Measurements from ENCODE around the gene SEMA3E. TPM values are rescaled to one million over a fixed set of nuclear protein-coding genes. Genes with fewer than 3 reads are reported as not detected.

Gene SEMA3E
- total and polyA plus RNA-seq, 4 donors = 1.0 to 23.5 (median 3.1) TPM

DNA sequence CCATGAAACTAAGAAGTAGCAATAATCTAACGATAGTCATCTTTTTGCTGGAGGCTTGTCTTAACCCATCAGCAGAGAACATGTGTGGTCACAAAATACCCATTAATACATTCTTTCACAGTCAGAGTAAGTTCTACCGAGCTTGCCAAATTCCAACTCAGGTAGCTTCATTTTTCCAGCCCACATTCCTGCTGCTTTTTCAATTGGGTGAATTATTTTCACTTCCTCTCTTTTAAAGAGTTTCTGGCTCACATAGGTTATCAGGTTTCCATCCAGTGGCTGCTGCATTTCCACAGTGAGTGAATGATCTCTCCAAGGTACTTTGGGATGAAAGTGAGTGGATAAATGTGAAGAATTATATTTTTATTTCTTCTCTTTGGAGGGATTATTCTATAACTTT lies 233.1 kb downstream of the SEMA3E start:
- Histone ChIP-seq H3K9ac (ENCODE audit: insufficient read depth in 1 of 2, low read length in 2 of 2) (no peak overlapping the region), H3K27ac (ENCODE audit: low read depth in 1 of 2, low read length in 1 of 2) (no peak overlapping the region), H3K36me3 (ENCODE audit: control insufficient read depth in 4 of 4, insufficient read depth in 4 of 4, low read length in 4 of 4) (no peaks in the 10 kb centered on the region), H3K9me3 (ENCODE audit: control insufficient read depth in 4 of 4, insufficient read depth in 3 of 4, low read length in 3 of 4) (no peaks in the 10 kb centered on the region), H3K4me3 (no peak overlapping the region), H3K4me1 (ENCODE audit: control insufficient read depth in 5 of 5, insufficient read depth in 5 of 5, low read length in 5 of 5) (peaks cover 0 to 19% (median 0%) of the 10 kb centered on the region in 5 donors), H3K27me3 (ENCODE audit: control insufficient read depth in 3 of 3, insufficient read depth in 3 of 3, low read length in 2 of 3) (no peaks in the 10 kb centered on the region)
- TF ChIP-seq, protein P1, sequence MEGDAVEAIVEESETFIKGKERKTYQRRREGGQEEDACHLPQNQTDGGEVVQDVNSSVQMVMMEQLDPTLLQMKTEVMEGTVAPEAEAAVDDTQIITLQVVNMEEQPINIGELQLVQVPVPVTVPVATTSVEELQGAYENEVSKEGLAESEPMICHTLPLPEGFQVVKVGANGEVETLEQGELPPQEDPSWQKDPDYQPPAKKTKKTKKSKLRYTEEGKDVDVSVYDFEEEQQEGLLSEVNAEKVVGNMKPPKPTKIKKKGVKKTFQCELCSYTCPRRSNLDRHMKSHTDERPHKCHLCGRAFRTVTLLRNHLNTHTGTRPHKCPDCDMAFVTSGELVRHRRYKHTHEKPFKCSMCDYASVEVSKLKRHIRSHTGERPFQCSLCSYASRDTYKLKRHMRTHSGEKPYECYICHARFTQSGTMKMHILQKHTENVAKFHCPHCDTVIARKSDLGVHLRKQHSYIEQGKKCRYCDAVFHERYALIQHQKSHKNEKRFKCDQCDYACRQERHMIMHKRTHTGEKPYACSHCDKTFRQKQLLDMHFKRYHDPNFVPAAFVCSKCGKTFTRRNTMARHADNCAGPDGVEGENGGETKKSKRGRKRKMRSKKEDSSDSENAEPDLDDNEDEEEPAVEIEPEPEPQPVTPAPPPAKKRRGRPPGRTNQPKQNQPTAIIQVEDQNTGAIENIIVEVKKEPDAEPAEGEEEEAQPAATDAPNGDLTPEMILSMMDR (IDR thresholded peaks at IDR 0.05; ENCODE audit: control extremely low read depth, extremely low read depth) = no peak
- 44 to 59% methylated on average over 2 of the region's 2 CpGs for WGBS, 2 donors
- peak in 2 of 3 donors; percentile 9 to 30 for DNase-seq
- ATAC-seq (ENCODE audit: insufficient read depth, low FRiP score) = no peak

DNA sequence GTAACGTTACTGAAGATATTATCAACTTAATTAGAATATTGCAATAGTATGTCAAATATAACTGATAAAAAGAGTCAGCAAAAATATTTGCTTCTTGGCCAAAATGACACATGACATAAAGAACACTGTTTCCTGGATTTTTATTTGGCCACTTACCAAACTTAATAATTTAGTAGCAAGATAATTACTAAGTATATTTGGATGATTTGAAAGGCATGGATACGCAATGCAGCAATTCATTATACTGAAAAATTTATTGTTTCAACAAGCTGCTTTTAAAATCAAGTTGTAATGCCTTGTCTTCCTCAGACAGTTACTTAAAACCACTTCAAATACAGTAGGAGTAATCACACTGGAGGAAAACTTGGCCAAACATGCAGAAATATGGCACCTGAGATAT lies 234.0 kb downstream of the SEMA3E start:
- Histone ChIP-seq H3K36me3 (ENCODE audit: control insufficient read depth in 4 of 4, insufficient read depth in 4 of 4, low read length in 4 of 4) (no peaks in the 10 kb centered on the region), H3K27ac (ENCODE audit: low read depth in 1 of 2, low read length in 1 of 2) (no peak overlapping the region), H3K9ac (ENCODE audit: insufficient read depth in 1 of 2, low read length in 2 of 2) (no peak overlapping the region), H3K4me1 (ENCODE audit: control insufficient read depth in 5 of 5, insufficient read depth in 5 of 5, low read length in 5 of 5) (peaks cover 0 to 19% (median 0%) of the 10 kb centered on the region in 5 donors), H3K4me3 (no peak overlapping the region), H3K9me3 (ENCODE audit: control insufficient read depth in 4 of 4, insufficient read depth in 3 of 4, low read length in 3 of 4) (no peaks in the 10 kb centered on the region), H3K27me3 (ENCODE audit: control insufficient read depth in 3 of 3, insufficient read depth in 3 of 3, low read length in 2 of 3) (no peaks in the 10 kb centered on the region)
- TF ChIP-seq, protein P1 (IDR thresholded peaks at IDR 0.05; ENCODE audit: control extremely low read depth, extremely low read depth) = no peak
- WGBS, 2 donors = 24 to 33% methylated on average over 2 of the region's 2 CpGs
- ATAC-seq (ENCODE audit: insufficient read depth, low FRiP score) = no peak
- no peak for DNase-seq

DNA sequence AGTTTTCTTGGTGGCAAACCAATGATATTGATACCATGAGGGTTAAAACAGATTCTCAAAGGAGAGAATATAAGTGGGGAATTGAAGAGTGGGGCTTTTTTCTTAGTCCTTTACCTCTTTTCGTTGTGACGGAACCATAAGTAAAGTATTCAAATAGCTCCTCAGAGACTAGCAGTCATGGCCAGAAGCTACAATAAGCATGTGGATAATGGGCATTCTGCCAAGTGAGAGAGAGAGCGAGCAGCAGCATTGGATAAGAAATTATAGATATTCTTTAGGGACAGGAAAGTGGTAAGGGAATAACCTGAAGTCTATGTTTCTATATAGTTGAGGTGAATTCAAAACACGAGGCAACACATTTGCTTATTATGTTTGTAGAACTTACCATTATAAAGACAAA lies 235.1 kb downstream of the SEMA3E start:
- Histone ChIP-seq H3K36me3 (ENCODE audit: control insufficient read depth in 4 of 4, insufficient read depth in 4 of 4, low read length in 4 of 4) (no peaks in the 10 kb centered on the region), H3K4me1 (ENCODE audit: control insufficient read depth in 5 of 5, insufficient read depth in 5 of 5, low read length in 5 of 5) (peaks cover 0 to 19% (median 0%) of the 10 kb centered on the region in 5 donors), H3K9me3 (ENCODE audit: control insufficient read depth in 4 of 4, insufficient read depth in 3 of 4, low read length in 3 of 4) (no peaks in the 10 kb centered on the region), H3K27me3 (ENCODE audit: control insufficient read depth in 3 of 3, insufficient read depth in 3 of 3, low read length in 2 of 3) (no peaks in the 10 kb centered on the region), H3K9ac (ENCODE audit: insufficient read depth in 1 of 2, low read length in 2 of 2) (no peak overlapping the region), H3K4me3 (no peak overlapping the region), H3K27ac (ENCODE audit: low read depth in 1 of 2, low read length in 1 of 2) (no peak overlapping the region)
- ATAC-seq (ENCODE audit: insufficient read depth, low FRiP score) (no peak), DNase-seq (peak; percentile 19 to 77 (median 61))
- 24 to 54% methylated on average over 4 of the region's 4 CpGs for WGBS, 2 donors
- TF ChIP-seq, protein P1 (IDR thresholded peaks at IDR 0.05; ENCODE audit: control extremely low read depth, extremely low read depth) = no peak

DNA sequence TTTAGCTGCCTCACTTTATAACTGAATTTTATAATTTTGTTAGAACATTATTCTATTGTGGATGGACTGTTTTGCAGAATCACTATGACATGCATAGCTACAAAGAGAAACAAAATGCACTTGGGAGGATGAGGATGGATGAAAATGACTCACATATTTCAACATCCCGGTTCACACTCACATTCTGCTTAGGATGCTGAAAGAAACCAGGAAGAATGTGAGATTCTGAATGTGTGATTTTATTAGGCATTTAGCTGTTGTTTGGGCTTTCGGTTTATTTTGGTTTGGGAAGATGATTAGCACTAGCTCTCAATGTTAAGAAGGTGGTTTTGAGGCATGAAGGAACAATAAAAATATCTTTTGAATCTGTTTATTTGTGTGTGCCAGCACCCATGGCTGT lies 235.5 kb downstream of the SEMA3E start:
- Histone ChIP-seq H3K9me3 (ENCODE audit: control insufficient read depth in 4 of 4, insufficient read depth in 3 of 4, low read length in 3 of 4) (no peaks in the 10 kb centered on the region), H3K27ac (ENCODE audit: low read depth in 1 of 2, low read length in 1 of 2) (no peak overlapping the region), H3K4me3 (no peak overlapping the region), H3K9ac (ENCODE audit: insufficient read depth in 1 of 2, low read length in 2 of 2) (no peak overlapping the region), H3K36me3 (ENCODE audit: control insufficient read depth in 4 of 4, insufficient read depth in 4 of 4, low read length in 4 of 4) (no peaks in the 10 kb centered on the region), H3K27me3 (ENCODE audit: control insufficient read depth in 3 of 3, insufficient read depth in 3 of 3, low read length in 2 of 3) (no peaks in the 10 kb centered on the region), H3K4me1 (ENCODE audit: control insufficient read depth in 5 of 5, insufficient read depth in 5 of 5, low read length in 5 of 5) (peaks cover 0 to 19% (median 0%) of the 10 kb centered on the region in 5 donors)
- WGBS, 2 donors = 71 to 77% methylated on average over 2 of the region's 2 CpGs
- TF ChIP-seq, protein P1 (IDR thresholded peaks at IDR 0.05; ENCODE audit: control extremely low read depth, extremely low read depth) = no peak
- ATAC-seq (ENCODE audit: insufficient read depth, low FRiP score) (no peak), DNase-seq (peak in 2 of 3 donors; percentile 24 to 52)

Data from lung (tissue), 12 donors.